ENCODE measurements around the gene HSCB. TPM values are rescaled to one million over a fixed set of nuclear protein-coding genes. Genes with fewer than 3 reads are reported as not detected.
"Not testable (repeated sequence)": the region's sequence is repeated elsewhere in the genome, so short reads cannot be mapped to it uniquely, and the experiment has no call there.

HSCB gene
- total and polyA plus RNA-seq, 9 of the 15 experiments (the other 6 are each of a cell fraction or from before 2014, with no cell fraction given) = 2.6 to 13.1 (median 8.6) TPM

DNA sequence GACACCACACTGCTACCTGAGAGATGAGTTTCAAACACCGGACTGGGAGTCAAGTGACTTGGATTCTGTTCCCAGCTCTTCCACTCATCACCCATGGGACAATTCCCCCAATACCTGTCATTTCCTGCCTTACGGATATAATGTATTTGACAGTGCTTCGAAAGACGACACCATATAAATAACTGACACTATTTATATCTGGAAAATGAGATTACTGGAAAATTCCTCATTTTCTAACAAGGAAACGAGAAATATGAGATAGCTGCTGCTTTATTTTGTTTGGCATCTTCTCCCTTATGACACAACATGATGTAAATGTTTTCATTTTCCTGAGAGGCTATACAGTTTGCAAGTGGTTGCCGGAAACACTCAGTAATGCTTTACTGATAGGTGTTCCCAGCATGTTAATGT, 8.6 kb downstream of the HSCB start (continued):
- TF ChIP-seq ARHGAP35 (IDR thresholded peaks at IDR 0.05; ENCODE audit: partially characterized antibody) (no peak), ZNF274 (IDR thresholded peaks at IDR 0.05; ENCODE audit: borderline replicate concordance, low read depth, low read length) (no peak)
- TF ChIP-seq, protein P1, sequence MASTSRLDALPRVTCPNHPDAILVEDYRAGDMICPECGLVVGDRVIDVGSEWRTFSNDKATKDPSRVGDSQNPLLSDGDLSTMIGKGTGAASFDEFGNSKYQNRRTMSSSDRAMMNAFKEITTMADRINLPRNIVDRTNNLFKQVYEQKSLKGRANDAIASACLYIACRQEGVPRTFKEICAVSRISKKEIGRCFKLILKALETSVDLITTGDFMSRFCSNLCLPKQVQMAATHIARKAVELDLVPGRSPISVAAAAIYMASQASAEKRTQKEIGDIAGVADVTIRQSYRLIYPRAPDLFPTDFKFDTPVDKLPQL (IDR thresholded peaks at IDR 0.05; ENCODE audit: extremely low read depth, insufficient read length) = no peak

DNA sequence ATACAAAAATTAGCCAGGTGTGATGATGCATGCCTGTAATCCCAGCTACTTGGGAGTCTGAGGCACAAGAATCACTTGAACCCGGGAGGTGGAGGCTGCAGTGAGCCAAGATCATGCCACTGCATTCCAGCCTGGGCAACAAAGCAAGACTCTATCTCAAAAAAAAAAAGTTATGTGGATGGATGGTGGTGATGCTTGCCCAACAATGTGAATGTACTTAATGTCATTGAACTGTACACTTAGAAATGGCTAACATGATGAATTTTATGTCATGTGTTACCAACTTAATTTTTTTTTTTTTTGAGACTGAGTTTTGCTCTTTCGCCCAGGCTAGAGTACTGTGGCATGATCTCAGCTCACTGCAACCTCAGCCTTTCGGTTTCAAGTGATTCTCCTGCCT, 12.7 kb downstream of the HSCB start:
- H3K79me2 ChIP-seq (ENCODE audit: control insufficient read depth, insufficient read depth, low read length); H3K36me3 ChIP-seq (ENCODE audit: control insufficient read depth, insufficient read depth, low read length); H3K9me1 ChIP-seq (ENCODE audit: control insufficient read depth, insufficient read depth, low read length); H3K4me2 ChIP-seq (ENCODE audit: insufficient read depth, low read length); H3K27me3 ChIP-seq (ENCODE audit: control insufficient read depth in 2 of 2, insufficient read depth in 2 of 2, low read length in 2 of 2); H3K4me3 ChIP-seq; BruUV-seq (replicated peaks); H3K4me1 ChIP-seq (replicated peaks in 1 of 2; ENCODE audit: control insufficient read depth in 2 of 2, insufficient read depth in 2 of 2, low read length in 2 of 2); H3K9me3 ChIP-seq (replicated peaks; ENCODE audit: control insufficient read depth, insufficient read depth, low read depth, low read length); CTCF ChIA-PET (ENCODE audit: low intra/inter-chr PET ratio); H2AFZ ChIP-seq (ENCODE audit: low read depth, low read length); in situ Hi-C loops (cut with MboI); H3K9ac ChIP-seq (ENCODE audit: insufficient read depth in 1 of 2, low read depth in 2 of 2, low read length in 2 of 2); ATAC-seq; H4K20me1 ChIP-seq (replicated peaks; ENCODE audit: control insufficient read depth, insufficient read depth, low read length); FAIRE-seq; H3K27ac ChIP-seq (ENCODE audit: extremely low read depth, low read depth, low read length); intact Hi-C loops (cut with micrococcal nuclease); DNase-seq (ENCODE audit: extremely low read depth in 1 of 4, low spot score in 3 of 4); POLR2A ChIA-PET: not testable (repeated sequence)
- WGBS (ENCODE audit: insufficient coverage, low coverage, missing lambda C conversion rate) = 87% methylated on average over 3 of the region's 3 CpGs

Measured in K562 (cell line).